HG02571 (cell line): Measurements from ENCODE around the gene TRPM7.
"Not testable (repeated sequence)": the region's sequence is repeated elsewhere in the genome, so short reads cannot be mapped to it uniquely, and the experiment has no call there.

Source experiments
- ATAC-seq: cut with Tn5 transposase; IDR thresholded peaks from one replicate; pipeline ENCODE4 v1.9.1; 2021; ENCODE audit warnings: mild to moderate bottlenecking, moderate library complexity; ENCODE audit not compliant: unreplicated experiment

Gene TRPM7

DNA sequence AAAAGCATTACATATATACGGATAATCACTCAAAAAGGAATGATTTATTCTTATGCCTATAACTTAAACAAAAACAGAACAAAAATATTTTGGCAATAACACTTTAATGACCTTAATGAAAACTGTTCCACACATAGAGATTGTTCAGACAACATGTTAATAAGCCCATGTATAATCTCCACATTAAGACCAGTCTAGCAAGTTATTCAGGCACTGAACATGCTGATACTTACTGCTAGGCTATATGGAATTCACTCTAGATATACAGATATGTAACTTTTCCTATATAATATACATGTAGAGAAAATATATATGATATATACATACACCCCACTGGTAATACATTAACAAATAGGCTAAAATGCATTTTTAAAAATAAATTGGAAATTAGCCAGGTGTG, 96.3 kb downstream of the TRPM7 start:
- ATAC-seq = no peak

DNA sequence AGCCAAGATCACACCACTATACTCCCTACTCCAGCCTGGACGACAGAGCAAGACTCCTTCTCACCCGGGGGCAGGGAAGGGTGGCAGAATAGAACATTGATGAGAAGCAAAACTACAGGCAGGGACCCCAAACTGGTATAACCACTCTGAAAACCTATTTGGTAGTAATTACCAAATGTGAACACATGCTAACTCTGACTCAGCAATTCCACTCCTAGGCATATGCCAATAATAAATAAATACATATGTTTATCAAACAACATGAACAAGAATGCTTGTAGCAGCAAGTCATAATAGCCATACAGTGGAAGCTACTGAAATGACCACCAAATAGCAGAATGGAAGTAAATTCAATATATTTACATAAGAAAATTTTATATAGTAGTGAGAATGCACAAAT, 109.1 kb downstream of the TRPM7 start:
- ATAC-seq = no peak

DNA sequence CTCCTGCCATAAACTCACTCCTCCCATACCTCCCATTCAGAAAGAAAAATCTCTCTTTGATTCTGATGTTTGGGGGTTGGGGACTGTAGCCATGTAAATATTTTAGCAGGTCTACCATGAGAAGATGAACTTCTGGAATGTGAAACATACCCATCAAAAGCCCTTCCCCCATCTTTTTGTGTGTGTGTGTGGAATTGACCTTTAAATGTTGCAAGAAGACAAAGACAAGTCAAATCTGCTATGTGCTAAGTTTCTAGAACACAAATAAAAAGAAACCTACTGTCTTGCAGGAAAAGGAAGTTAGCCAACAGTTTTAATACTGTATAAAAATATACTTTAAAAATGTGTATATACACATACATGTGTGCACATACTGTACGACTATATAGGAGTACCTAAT, 110.4 kb downstream of the TRPM7 start:
- no peak for ATAC-seq

DNA sequence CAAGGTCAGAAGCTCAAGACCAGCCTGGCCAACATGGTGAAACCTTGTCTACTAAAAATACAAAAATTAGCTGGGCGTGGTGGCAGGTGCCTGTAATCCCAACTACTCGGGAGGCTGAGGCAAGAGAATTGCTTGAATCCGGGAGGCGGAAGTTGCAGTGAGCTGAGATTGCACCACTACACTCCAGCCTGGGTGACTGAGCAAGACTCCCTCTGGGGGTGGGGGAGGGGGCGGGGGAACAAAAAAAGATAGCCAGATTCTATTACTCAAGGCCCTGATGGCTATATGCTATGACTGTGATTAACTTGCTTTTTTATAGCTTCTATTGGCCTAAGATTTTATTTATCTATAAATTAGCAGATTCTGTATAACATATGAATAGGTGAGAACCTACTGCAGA, 112.8 kb downstream of the TRPM7 start:
- not testable (repeated sequence) for ATAC-seq

DNA sequence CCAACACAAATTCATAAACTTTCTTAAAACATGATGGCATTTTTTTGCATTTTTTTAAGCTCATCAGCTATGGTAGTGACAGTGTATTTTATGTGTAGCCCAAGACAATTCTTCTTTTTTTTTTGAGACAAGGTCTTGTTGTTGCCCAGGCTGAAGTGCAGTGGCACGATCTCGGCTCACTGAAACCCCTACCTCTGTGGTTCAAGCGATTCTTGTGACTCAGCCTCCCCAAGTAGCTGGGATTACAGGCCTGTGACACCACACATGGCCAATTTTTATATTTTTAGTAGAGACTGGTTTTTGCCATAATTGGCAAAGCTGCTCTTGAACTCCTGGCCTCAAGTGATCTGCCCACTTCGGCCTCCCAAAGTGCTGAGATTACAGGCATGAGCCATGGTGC, 122.8 kb downstream of the TRPM7 start:
- ATAC-seq = no peak

DNA sequence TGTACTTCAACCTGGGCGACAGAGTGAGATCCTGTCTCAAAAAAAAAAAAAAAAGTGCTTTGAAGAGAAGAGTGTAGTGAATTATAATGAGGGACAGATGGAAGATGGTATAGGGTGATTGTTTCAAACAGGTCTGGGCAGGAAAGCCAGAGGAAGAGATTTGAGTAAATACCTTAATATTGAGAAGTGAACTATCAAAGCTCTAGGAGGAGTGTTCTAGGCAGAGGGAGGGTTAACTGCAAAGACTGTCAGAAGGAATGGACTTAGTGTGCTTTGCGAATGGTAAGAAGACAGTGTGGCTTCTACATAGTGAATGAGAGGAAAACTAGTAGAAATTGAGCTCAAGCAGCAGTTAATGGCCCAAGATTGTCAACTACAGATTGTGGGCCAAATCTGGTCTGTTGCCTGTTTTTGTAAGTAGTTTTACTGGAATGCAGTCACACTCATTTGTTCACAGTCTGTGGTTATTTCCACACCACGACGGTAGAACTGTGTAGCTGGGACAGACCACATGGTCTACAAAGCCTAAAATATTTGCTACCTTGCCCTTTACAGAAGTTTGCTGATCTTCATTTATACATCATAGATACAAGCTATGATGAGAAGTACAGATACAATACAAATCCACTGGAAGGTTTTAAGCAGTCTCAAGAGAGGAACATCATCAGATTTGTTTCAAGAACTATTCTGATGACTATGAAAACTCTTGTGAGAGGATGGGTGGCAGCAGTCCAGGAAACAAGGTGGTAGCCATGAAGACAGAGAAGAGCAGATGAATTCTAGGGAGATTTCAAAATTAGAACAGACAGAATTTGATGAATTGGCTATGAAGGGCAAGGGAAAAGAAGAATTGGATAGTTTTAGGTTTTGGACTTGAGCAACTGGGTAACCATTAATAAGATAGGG, 123.6 kb downstream of the TRPM7 start:
- ATAC-seq = no peak

DNA sequence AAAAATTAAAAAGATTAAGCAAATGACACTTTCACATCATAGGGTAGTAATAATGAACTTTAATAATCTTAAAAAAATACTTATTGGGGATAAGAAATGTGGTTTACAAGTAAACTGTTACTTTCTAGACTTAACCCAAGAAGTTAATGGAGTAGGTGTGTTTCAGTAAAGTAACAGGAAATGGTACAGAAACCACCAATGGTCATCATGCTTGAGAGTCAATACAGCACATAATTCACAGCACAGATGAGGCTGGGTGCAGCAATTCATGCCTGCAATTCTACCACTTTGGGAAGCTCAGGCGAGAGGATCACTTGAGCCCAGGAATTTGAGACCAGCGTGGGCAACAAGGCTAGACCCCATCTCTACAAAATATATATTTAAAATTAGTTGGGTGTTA, 128.6 kb downstream of the TRPM7 start:
- ATAC-seq = no peak

DNA sequence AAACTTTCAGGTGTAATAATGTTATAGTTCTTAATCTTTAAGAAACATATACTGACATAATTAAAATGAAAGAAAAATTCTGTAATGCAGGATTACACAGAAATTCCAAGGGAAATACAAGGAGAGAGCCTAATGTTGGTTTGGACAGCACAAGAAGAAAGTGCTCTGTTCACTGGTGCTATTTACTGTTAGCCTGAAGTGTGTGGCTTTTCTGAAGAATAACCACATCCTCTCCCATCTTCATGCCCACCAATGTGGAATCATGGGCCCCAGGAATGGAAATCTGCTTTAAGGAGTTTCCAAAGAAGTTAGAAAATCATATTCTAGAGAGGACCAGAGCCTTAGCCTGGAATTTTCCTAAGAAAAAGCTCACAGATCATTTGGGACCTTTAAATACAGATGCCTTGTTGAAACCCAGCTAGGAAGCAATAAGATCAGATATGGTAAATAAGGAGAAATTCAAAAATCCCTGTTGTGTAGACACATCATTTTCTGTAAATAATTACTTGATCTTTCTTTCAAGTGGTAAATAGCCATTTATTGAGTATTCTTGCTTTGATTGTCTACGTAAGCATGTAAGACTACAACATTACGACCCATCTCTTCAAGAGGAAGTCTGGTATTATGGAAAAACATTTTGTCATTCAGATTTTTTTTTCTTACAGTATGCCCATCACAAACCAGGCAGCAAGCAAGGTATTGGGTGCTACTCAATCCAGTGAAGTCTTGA, 129.8 kb downstream of the TRPM7 start:
- no peak for ATAC-seq

DNA sequence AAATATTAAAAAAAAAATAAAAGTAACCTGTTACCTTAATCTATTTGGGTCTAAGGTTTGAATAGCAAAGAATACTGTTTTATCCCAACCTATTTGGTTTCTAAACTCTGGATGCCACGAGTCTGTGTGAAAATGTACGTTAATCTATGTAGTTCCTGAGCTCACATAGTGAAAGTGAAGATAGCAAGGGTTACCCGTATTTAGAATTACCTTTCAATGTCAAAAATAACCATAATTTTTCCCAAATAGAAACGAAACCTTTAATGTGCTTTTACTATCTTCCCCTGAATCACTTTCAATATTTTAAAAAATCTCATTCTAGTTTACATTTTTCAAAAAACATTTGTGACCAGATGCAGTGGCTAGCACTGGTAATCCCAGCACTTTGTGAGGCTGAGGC, 134.4 kb downstream of the TRPM7 start:
- ATAC-seq = no peak

DNA sequence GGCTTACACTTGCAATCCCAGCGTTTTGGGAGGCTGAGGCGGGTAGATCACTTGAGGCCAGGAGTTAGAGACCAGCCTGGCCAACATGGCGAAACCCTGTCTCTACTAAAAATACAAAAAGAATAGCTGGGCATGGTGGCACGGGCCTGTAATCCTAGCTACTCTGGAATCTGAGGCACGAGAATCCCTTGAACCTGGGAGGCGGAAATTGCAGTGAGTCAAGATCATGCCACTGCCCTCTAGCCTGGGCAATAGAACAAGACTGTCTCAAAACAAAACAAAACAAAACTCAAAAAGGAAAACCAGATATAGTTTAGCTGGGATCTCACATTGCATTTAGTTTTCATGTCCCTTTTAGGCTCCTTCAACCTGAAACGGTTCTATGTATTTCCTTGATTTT, 137.3 kb downstream of the TRPM7 start:
- ATAC-seq = no peak

DNA sequence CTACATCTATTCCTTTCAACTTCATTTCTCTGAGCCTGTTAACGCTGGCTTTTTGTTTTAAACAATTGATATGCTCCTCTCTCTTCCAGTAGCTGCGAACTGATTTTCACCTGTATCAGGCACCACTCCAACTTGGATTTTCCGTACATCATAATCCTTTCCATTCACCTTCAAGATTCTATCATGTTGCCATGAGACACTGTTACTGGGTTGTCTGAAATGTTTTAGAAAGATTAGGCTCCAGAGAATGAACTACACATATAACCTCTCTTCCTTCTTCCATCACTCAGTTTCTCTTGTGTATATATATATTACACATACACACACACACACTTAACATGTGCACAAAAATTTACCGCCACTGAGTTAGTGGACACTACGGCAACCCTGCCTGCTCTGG, 140.0 kb downstream of the TRPM7 start, which contains the start of gene USP50:
Gene USP50 (minus strand): TSS at position 101 of the 400 bp plus-strand sequence. CDS start 141 bp downstream, outside the sequence.
- no peak for ATAC-seq

DNA sequence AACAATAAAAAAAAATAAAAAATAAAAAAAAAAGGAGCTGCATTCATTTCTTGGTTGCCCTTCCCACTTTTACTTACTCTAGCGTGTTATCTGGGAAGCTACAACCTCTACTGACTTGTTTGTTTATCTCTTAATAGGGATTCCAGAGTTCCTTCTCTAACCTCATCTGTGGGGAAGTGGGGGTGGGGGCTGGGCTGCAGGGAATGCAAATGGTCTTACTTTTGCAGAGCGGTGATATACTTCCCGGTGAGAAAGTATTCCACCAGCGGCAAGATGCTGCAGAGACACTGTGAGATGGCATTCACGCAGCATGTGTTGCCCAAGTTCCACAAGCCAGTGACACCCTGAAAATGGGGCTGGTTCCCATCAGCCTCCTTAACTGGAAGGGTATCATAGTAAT, 142.2 kb downstream of the TRPM7 start:
- ATAC-seq = no peak

DNA sequence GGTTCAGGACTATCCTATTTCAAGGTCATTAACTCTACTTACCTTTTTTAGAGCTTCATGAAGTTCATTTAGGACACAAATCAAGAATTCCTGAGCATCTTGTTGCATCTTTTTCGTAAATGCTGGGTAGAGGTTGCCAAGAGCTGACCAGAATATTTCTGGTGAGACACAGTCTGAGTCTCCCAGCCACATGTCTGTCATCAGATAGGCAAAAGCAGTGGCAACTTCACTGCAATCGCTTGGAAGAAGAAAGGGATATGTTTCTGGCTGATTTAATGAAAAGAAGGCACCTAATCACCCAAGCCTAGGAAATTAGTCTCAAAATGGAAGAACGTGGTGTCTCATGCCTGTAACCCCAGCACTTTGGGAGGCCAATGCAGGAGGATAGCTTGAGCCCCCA, 143.0 kb downstream of the TRPM7 start:
- ATAC-seq = no peak

DNA sequence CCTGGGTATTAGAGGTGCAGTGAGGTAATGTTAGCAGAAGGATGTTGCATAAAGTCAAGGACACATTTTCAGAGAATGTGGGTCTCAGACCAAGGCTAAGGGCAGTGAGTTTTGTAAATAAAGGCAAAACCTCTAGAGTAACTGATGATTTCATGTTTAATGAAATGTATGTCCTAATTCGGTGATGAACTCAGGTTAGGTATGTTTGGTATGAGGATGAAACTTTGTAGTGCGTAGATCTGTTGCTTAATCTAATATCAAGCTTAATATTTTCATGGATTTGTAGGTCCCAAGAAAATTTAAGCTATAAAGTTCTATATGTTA, 143.7 kb downstream of the TRPM7 start:
- no peak for ATAC-seq

DNA sequence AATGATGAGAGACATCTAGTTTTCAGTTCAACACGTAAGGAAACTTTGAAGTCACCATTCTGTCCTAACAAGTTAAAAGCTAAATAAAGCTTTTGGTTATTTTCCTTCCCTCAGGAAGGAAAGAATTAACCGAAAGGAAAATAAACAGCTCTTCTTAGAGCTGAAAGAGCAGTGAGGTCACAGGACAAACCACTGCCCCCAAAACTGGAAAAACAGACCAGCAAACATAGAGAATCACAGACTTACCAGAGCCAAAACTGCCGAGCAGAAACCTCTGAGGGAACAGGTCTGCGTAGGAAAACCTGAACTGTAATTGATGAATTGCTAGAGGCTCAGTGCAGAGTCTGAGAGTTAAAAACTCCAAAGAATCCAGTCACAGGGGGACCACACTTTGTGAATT, 154.8 kb downstream of the TRPM7 start:
- no peak for ATAC-seq

DNA sequence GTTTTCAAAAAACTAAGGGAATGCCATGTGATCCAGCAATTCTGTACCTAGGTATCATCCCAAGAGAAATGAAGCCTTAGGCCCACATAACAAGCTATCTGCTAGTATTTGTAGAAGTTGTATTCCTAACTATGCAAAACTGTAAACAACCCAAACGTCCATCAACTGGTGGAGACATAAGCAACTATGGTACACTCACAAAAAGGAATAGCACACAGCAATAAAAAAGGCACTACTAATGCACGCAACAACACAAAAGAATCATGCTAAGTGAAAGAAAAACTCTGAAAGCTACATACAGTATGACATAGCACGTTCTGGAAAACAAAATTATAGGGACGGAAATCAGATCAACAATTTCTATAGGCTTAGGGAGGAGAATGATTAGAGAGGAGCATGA, 155.4 kb downstream of the TRPM7 start:
- no peak for ATAC-seq

DNA sequence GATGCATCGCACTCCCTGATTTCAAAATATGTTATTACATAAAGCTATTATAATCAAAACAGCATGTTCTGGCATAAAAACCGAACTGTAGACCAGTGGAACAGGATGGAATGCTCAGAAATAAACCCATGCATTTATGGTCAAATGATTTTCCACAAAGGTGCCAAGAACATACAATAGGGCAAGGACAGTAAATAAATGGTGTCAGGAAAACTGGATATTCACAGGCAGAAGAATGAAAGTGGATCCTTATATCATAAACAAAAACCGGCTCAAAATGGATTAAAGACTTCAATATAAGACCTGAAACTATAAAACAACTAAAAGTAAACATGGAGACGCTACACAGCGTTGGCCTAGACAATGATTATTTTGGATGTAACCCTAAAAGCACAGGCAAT, 162.7 kb downstream of the TRPM7 start:
- ATAC-seq = no peak

DNA sequence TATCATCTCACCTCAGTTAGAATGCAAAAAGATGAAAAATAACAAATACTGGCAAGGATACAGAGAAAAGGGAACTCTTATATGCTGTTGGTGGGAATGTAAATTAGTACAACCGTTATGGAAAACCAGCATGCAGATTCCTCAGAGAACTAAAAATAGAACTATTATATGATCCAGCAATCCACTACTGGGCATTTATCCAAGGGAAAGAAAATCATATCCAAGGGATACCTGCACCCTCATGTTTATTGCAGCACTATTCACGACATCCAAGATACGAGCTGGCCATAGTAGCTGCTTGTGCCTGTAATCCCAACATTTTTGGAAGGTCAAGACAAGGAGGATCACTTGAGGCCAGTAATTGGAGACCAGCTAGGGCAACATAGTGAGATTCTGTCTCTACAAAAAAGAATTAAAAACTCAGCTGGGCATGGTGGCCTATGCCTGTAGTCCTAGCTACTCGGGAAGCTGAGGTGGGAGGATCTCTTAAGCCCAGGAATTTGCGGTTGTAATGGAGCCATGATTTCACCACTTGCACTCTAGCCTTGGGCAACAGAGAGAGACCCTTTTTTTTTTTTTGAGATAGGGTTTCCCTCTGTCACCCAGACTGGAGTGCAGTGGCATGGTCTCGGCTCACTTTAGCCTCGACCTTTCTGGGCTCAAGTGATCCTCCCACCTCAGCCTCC, 166.7 kb downstream of the TRPM7 start:
- ATAC-seq = no peak

DNA sequence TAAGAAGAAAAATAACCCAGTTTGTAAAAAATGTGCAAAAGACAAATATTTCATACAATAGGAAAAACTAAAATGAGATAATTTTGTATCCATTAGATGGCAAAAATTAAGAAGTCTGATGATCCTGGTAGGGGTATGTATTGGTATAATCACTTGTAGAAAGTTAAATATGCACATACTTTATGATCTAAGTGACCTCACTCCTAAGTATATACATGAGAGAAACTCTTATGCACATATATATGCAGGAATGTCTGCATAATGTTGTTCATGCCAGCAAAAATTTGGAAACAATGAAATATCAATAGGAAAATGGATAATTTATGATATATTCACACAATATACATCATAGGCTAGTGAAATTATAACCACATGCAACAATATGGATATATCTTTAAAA, 173.6 kb downstream of the TRPM7 start:
- no peak for ATAC-seq
